ENCODE measurements around the gene SBDS.
"Not testable (repeated sequence)": the region's sequence is repeated elsewhere in the genome, so short reads cannot be mapped to it uniquely, and the experiment has no call there.

SBDS gene

DNA sequence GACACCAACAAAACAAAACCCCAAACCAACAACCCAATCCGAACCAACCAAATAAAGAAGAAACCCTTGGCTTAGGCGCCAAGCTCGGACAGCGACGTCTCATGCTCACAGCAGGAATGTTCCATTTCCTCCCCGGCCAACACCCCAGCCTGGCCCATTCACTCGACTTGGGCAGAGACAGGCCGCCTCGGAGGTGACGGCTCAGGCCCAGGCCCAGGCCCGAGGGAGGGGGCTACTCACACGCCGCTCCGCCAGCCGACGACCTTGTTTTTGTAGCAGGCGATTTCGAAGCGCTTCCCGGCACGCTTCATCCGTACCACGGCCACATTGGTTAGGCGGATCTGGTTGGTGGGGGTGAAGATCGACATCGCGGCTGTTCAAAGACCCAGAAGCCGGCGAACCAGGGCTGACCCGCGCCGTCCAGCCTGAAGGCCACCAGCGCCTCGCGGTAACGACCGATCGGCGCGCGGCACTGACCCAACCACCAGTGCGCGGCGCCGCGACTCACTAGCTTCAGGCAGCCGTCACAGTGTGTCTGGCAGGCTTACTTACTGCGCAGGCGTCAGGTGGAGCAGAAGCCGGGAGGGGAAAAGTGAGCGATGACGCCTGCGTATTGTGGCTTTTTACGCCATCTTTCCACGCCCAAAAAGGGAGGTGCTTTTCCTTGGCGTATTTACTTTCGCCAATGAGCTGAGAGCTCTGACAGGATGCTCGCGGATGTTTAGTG is at the start of gene SBDS:
Gene SBDS, minus strand, starts transcription at position 537 of the 727 bp plus-strand sequence. Its CDS starts 169 bp downstream, at position 368.
- DNase-seq, result peak; percentile 92

DNA sequence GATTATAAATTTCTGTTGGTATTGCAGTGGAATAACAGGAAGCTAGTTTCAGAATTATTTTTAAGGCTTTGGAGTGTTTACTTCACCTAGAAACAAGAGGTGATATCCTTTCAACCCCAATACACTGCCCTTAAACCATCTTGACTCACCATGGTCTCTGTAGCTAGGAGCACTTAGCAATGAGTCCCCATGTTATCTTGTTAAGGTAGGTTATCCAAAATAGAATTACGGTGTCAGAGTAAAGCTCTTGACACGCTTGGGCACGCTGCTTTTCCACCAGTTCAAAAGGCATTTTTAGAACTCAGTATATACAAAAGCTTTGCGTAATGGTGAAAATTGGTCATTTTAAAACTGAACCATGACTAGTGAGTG is 48.2 kb upstream of the SBDS start:
- DNase-seq, result not testable (repeated sequence)

DNA sequence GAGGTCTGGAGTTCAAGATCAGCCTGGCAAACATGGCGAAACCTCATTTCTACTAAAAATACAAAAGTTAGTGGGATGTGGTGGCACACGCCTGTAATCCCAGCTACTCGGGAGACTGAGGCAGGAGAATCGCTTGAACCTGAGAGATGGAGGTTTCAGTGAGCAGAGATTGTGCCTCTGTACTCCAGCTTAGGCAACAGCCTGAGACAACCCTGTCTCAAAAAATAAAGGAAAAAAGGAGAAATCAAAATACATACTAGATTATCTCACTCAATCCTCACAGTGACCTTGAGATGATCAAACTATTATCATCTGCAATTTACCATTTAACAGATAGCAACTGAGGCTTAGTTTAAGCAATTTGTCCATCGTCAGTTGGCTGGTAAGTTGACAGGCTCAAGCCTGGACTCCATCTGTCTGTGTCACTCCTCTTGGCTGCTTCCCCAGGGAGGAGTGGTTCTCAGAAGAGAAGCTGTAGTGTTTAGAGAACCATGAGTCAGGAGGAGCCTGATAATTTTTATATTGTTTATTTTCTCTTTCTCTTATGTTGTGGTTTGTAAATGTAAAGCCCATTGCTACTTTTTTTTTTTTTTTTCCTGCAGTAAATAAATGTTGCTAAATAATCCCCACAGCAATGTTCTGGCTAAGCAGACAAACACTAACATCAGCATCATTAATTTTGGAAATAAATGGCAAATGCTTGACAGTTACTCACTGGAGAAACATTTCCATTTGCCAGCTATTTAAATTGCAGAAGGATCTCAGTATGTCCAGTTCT is 47.6 kb upstream of the SBDS start:
- DNase-seq, result not testable (repeated sequence)

DNA sequence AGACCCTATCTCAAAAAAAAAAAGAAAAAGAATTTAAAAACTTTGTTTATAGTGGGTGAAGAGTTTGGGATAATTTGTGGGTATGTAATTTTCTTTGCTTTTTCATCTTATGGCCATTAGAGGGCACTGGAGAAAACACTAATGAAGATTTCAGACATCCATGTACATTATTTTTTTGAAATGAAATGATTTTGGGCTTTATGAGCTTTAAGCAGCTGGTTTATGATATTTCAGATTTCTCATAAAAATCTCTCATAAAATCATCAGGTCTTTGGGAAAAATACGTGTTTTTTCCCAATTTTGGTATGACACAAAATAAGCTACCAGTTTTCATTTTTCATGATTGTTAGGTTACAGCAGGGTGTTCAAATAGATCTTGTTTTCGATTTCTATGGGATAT is 45.4 kb upstream of the SBDS start:
- DNase-seq, result not testable (repeated sequence)

DNA sequence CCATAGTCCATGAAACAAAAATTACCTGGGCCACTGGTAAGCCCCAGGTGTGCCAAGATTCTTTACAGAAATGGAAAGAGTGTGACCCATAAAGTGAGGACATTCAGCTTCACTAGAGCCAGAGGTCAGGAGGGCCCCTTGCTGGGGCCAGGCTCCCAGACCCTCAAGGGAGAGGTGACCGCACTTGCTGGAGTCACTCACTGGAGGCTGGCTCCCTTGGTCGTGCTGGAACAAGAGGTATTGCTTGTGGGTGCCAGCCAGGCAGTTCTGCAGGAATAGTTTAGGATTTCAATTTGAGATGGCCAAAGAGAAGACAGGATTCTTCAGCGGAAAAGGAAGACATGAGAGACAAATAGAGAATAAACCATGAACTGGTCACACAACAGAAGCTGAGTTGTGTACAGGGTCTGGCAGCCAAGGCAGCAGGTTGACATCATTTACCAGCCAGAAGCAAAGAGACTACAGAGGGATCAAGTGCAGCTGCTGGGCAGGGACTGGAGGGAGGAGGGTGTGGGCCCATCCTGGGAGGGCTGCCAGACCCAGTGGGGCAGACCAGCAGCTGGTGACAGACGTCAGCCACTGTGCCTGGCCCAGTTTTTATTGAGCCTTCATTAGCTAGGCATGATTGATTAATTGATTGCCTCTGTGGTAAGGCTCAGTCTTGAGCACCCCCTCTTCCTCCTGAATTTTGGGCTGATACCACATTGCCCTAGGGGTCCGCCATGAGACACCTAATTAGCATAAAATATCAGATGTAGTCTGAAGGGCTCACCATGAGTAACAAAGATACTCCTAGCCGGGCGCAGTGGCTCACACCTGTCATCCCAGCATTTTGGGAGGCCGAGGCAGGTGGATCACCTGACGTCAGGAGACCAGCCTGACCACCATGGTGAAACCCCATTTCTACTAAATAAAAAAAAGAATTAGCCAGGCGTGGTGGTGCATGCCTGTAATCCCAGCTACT is 41.3 kb upstream of the SBDS start:
- DNase-seq, result not testable (repeated sequence)

DNA sequence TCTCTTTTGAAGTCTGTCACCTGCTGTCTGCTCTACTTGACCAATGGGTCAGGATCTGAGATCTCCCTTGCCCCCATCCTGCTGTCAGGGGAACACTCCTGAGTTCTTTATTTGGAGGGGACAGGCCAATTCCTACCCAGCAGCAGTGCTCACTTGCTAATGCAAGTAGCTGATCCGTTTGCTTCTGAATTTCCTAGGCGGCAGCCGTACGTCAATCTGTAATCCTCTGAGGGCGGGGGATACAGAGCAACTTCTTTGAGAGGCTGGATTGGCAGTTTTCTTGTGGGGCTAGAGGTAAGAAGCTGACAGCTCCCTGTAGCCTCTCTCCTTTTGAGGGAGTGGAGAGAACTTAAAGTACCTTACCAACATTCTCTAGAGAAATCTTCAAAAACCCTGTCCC is 37.9 kb upstream of the SBDS start:
- no peak for DNase-seq

DNA sequence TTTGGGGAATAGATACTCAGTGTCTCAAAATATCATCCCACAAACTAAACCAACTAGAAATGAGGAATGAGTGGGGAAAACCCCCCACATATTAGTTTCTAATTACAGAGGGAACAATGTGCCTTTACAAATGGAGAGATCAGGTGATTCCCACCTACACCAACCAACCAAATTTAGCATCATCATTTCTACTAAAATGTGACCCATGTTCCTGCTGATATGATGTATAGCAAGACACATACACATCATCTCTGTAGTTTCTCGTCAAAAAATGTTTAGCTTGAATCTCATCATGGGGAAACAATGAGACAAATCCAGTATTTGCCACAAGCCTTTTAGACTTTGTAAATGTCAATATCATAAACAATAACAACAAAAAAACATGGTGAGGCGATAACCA is 36.3 kb upstream of the SBDS start:
- not testable (repeated sequence) for DNase-seq

DNA sequence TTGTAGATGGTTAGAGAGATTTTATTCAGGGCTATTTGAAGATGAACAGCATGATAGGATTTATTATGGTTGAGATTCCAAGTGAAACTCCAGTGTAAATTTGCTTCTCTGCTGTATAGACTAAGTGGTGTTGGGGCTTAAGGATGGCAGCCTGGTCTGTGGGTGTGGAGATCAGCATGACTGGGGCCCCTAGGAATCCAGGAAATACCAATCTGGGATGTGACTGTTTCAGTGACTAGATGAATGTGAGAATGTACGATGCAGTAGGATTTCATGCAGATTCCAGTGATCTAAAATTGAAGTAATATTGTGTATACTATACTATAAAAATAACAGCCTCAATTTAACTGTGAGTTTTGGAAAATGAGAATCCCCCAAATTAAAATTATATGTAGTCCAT is 30.1 kb upstream of the SBDS start:
- DNase-seq, result not testable (repeated sequence)

DNA sequence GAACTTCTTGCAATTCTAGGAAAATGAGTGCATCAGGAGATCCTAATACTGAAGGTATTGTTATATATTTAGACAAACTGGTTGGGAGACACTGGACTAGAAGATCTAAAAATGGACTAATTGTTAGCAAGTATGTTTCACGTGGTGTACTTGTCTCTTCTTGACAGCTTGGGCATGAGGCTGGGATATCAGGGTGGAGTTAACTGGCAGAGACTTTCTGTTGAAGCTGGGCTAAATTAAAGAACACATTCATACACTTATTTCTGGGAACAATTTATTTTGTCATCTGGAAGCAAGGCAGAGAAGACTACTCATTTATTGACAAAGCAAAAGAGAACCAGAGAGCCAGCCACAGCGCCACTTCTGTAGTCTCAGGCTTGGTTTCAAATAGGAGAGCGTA is 27.1 kb upstream of the SBDS start:
- DNase-seq, result no peak

DNA sequence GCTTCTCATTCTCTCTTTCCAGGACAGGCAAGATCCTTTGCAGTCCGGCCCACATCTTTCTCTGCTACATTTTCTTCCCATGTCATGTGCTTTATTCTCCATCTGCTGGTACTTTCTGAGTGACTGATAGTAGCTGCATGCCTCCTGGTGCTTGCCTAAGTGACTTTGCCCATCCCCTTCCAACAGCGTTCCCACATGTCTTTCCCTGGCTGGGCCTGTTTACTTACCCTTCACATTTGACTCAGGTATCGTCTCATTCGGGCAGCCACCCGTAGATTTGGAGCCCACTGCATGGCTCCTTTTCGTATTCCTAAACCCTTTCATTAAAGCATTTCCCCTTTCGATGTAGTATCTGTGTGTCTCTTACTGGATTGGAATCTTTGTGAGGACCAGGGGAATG is 25.9 kb upstream of the SBDS start:
- DNase-seq, result no peak

DNA sequence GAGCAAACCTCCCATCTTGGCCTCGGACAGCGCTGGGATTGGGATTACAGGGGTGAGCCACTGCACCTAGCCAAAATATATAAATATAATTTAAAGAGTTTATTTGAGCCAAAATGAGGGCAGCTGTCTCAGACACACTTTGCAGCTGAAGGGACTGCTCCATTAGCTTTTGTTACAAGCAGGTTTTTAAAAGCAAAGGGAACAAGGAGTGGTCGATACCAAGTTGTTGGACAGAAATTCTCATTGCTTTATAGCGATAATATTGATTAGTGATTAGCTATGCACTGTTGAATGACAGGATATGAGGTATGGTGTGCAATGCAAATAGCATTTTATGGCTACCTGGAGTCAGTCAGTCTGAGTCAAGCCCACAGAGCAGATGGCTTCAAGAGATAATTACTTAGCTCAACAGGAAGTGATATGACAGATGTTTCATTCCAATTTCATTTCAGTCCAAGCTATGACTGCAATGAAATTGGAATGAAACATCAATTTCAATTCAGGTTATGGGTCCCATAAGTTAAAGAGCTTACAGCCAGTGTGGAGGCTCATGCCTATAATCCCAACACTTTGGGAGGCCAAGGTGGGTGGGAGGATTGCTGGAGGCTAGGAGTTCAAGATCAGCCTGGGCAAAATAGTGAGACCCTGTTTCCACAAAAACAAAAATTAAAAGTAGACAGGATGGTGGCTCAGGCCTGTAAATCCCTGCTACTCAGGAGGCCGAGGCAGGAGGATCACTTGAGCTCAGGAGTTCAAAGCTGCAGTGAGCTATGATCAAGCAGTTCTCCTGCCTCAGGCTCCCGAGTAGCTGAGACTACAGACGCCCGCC is 24.4 kb upstream of the SBDS start:
- no peak for DNase-seq

DNA sequence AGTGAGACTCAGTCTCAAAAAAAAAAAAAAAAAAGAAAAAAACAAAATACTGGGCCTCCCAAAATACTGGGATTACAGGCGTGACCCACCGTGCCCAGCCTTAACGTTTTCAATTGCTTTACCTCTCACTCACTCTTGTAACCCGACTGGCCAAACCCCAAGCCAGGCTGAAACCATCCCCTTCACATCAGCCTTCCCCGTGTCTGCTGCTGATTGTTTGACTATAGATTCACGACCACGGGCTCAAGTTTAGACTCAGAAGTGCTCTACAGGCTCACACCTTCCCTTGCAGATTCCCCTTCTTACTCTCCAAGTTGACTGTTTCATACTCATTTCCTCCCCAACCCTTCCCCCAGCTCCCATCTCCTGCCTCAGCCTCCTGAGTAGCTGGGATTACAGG is 23.6 kb upstream of the SBDS start:
- no peak for DNase-seq

DNA sequence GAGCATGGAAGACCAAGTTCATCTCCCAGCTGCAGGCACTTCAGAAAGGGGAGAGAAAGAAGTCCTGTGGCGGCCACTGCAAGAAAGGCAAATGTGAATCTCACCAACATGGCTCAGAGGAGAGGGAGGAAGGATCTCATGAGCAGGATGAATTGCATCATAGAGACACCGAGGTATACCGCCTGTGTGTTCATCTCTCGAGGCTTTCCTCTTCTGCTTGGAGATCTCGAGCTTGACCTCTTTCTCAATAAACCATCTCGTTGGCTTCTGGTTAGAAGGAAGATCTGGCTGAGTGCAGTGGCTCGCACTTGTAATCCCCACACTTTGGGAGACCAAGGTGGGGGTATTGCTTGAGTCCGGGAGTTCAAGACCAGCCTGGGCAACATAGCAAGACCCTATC is 22.6 kb upstream of the SBDS start:
- not testable (repeated sequence) for DNase-seq

DNA sequence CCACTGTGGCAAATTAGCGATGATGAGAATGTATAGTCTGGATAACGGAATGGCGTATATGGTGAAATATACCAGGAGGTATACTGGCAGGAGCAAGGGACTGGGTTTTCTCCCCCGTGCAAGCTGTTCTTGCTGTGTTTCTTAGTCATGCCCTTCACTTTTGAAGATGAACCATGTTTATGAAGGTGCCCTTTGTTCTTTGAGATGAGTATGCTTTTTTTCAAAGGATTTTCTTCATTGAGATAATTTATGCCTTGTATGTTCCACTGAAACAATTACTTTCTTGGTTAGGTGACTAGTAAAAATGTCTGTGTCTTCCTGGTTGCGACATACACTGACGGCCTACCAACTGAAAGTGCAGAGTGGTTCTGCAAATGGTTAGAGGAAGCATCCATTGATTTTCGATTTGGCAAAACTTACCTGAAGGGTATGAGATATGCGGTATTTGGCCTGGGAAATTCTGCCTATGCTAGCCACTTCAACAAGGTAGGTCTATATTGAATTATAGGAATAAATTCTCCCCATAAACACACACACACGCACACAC is 18.8 kb upstream of the SBDS start:
- not testable (repeated sequence) for DNase-seq

DNA sequence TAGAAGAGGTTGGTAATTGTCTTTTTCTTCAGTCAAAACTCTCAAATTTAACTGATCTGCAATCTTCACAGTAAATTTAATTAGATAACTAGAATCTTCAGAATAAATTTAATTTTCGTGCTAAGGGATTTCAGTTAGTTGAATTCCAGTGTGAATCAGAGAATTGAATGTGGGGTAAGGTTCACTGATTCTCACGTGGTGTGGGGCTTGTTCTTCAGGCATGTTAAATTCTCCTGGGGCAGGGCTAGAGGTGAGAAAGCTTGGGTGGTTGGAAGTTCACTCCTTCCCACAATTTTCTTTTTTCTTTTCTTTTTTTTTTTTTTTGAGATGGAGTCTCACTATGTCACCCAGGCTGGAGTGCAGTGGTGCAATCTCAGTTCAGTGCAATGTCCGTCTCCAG is 14.3 kb upstream of the SBDS start:
- not testable (repeated sequence) for DNase-seq

DNA sequence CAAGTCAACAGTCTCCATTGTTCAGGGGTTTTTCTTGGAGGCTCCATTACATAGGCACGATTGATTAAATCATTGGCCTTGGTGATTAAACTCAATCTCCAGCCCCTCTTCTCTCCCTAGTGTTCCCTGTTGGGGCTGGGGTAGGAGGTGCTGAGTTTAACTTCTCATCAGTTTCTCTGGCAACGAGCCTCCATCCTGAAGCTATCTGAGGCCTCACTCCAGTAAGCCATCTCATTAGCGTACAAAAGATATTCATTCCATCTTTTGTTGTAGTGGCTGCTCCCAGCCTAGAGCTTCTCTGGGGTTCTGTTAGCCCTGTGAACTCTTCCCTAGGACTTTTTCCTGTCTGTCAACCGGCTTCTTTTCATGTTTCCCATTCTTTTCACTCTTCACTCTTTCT is 12.9 kb upstream of the SBDS start:
- DNase-seq, result no peak

DNA sequence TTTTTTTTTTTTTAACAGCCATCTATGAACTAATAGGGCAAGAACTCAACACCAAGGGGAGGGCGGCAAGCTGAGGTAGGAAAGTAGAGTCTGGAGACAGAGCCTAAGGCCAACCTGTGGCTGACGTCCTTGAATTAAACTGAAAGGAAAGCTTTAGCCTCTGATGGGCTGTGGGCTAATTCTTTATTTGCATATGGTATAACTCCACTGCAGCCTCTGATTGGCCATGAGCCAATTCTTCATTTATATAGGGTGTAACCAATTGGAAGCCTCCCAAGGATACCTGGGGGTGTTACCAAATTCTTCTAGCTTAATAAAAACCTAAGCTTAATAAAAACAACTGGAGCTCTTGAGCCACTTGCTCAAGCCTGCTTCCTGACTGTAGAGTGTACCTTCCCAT is 11.6 kb upstream of the SBDS start:
- peak; percentile 85 for DNase-seq

DNA sequence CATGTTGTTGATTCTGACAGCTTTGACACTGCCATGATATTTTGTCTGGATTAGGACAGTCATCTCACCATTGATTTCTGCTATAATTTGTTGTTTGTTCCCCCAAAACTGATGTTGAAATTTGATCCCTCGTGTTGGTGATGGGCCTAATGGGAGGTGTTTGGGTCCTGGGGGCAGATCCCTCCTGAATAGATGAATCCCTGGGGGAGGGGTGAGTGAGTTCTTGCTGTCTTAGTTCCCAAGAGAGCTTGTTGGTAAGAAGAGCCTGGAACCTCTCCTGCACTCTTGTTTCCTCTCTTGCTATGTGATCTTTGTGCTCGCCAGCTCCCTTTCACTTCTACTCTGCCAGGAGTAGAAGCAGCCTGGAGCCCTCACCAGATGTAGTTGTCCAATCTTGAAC is 8.8 kb upstream of the SBDS start:
- not testable (repeated sequence) for DNase-seq

DNA sequence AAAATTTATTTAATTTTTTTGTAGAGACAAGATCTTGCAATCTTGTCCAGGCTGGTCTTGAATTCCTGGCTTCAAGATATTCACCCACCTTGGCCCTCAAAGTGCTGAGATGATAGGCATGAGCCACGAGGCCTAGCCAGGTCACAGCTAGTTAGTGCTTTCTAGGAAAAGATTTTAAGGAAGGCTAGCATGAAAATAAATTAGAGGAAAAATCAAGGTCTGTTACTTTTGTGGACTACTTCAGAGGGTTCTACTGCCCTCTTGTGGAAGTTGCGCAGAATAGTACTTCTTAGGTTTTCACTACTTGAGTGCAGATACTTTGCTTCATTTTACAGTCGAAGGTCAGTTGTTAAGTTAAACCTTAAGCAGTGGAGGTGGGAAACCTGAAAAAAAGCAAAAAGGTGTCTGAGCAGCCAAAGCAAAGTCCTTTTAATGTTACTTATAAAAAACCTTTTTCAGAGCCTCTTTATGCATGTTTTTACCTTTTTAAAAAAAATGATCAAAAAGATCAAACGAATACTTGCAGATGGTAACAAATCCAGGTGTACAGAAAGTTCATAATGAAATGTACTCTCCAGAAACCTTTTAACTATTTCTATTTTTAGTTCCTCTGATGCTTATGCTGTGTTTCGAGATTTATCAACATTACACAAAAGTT is 5.3 kb upstream of the SBDS start:
- not testable (repeated sequence) for DNase-seq

DNA sequence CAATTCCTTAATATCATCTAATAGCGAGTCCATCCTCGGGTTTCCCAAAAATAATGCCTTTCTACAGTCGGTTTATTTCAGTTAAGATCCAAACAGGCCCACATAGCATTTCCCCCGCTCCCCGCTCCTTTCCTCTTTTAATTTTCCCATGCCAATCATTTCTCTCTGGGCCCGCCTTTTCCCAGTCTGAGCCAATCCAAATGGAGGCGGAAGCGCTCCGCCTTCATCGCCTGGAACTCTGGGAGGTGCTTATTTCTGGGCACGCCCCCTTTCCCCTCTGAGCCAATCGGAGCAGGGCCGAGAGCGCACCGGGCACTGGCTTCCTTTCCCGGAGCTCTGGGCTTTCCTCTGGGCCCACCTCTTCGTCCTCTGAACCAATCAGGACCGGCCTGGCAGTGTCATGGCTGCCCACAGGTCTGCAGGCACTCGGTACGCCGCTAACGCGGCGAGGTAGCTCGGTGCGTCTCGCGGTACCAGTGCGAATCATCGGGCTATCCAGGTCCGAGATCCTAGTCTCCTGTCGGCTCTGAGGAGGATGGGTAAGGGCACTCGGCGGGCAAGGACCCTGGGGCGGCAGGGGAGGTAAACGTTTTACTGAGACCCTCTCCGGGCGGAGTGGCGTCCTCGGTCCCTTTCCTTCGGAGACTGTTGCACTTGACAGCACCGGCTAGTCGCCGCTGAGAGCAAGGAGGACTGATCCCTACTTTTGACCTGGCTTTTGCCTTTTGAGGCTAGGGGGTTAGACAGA is 1.2 kb upstream of the SBDS start, which contains the start of gene TYW1:
Gene TYW1, plus strand, starts transcription at position 390 of the 748 bp plus-strand sequence. Its CDS starts 146 bp downstream, at position 536.
- peak; percentile 93 for DNase-seq

DNA sequence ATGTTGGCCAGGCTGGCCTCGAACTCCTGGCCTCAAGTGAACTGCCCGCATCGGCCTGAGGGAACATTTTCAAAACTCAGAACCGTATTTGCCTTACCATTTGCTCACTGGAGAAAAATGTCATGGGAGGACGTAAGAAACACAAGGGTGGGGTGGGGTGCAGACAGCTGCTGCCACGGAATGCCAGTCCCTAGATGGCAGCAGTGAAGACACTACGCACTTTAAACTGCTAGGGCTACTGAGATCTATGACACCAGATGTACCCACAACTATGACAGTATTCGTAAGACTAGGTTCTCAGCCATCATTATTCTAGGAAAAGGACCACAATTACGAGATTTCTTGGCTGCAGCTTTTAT is 716 bp downstream of the SBDS start:
- not testable (repeated sequence) for DNase-seq

All from NCI-H1048 (cell line).